C4-2B (cell line): ENCODE results near the gene EEF1A1.

Experiments used
- CTCF ChIP-seq: fragments of 450-650 bp; conservative IDR thresholded peaks from 2 replicates; pipeline ENCODE4 v1.5.1; 2017; ENCODE audit warnings: mild to moderate bottlenecking
- ZFX ChIP-seq: fragments of 450-650 bp; IDR thresholded peaks from 2 replicates; pipeline ENCODE4 v1.6.1; 2017

GRCh38 chr6:73511796-73512195 lies 9.0 kb downstream of the EEF1A1 start:
- TF ChIP-seq CTCF: no peak
- no peak for TF ChIP-seq ZFX
